Psoas muscle (tissue), 8 donors: Measurements from ENCODE around the gene ACOT11. TPM values are rescaled to one million over a fixed set of nuclear protein-coding genes. Genes with fewer than 3 reads are reported as not detected.

ENCODE experiments used
- ATAC-seq, 4 donors: fragments of 200-7000 bp; cut with Tn5 transposase; one replicate each; pipeline ENCODE4 v1.9.1; 2020; ENCODE audit warnings: moderate library complexity in 3 of 4, mild to moderate bottlenecking in 2 of 4
- DNase-seq, 2 donors: peaks; one replicate each; pipeline ENCODE4 v3.0.0-alpha.2; 2020
- H3K27ac ChIP-seq: fragments of 200-600 bp; one replicate; pipeline ENCODE4 v1.8.0; 2022
- H3K27me3 ChIP-seq, 3 donors: fragments of 200-600 bp in 1 of 3; one replicate each; pipeline versions ENCODE4 v1.6.1 to v1.8.0; 2013 to 2022; ENCODE audit warnings: low read length in 2 of 3, mild to moderate bottlenecking in 2 of 3, moderate library complexity in 1 of 3; ENCODE audit not compliant: insufficient read depth in 3 of 3
- H3K36me3 ChIP-seq, 2 donors: fragments of 200-600 bp in 1 of 2; one replicate each; pipeline versions ENCODE4 v1.6.1 to v1.8.0; 2013 to 2022; ENCODE audit warnings: low read depth in 1 of 2, mild to moderate bottlenecking in 1 of 2, moderate library complexity in 1 of 2; ENCODE audit not compliant: insufficient read depth in 1 of 2
- H3K4me1 ChIP-seq: fragments of 200-600 bp; one replicate; pipeline ENCODE4 v1.8.0; 2022
- H3K4me3 ChIP-seq: fragments of 200-600 bp; one replicate; pipeline ENCODE4 v1.8.0; 2022; ENCODE audit warnings: mild to moderate bottlenecking
- H3K9me3 ChIP-seq: fragments of 200-600 bp; one replicate; pipeline ENCODE4 v1.8.0; 2022
- WGBS, 3 donors: extraction: QIAGEN DNeasy Blood & Tissue Kit; methylation state at CpG; one replicate each; pipeline versions ENCODE4 v1.1.6 to v1.1.7; 2013; 5-methylcytosine and 5-hydroxymethylcytosine counted together
- intact Hi-C, 2 donors: fragments of 100-400 bp; cut with DNase I; formaldehyde crosslinking; loops; one replicate each; pipeline versions ENCODE4 v1.11.0 to v1.14.2; 2022
- polyA plus RNA-seq, 3 donors: library from polyadenylated mRNA; stranded (reverse); fragments of 200-250 nt; gene quantifications; one replicate each; pipeline ENCODE4 v1.2.3, GENCODE V29; 2013
- total RNA-seq, 4 donors: library from RNA; stranded (reverse); fragmentation: NEBNext Ultra II Directional in 2 of 4; extraction: Animal tissue kit (Norgen Biotek cat#: 25700) in 2 of 4; gene quantifications; one replicate each; pipeline versions ENCODE4 v1.2.1 to v1.2.4, GENCODE V29; 2021 to 2023
- TF ChIP-seq, protein P1 (sequence below): fragments of 200-600 bp; IDR thresholded peaks from one replicate; pipeline ENCODE4 v1.8.0; 2022; ENCODE audit warnings: antibody characterized with exemption
- donor health status: healthy with polysubstance abuse.
- donor health status: DM: no; HTN: no; CAD: no; lungs with moderate emphysema.
- donor health status: Bipolar disorder and iron deficiency.
- donor health status: healthy.
- donor health status: DM: yes; HTN: yes; CAD: no.
- donor health status: DM: no; HTN: no; CAD: no.
- donor health status: DM: no; HTN: no; CAD: no.
- donor health status: DM: yes; HTN: yes; CAD: no.

Gene ACOT11
- total and polyA plus RNA-seq, 7 donors = 0.82 to 13.9 (median 2.4) TPM

DNA sequence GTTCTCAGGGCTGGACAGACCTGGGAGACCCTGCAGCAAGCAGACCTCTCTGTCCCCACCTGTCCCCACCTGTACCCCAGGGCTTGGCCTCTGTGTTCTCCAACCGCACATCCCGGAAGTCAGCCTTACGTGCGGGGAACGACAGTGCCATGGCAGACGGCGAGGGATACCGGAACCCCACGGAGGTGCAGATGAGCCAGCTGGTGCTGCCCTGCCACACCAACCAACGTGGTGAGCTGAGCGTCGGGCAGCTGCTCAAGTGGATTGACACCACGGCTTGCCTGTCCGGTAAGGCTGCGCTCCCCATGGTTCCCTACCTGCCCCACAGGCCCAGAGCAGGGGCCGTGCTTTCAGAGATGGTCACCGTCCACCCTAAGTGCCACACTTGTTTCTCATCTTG lies 36.5 kb downstream of the ACOT11 start:
- Histone ChIP-seq H3K4me1 (peaks cover 54% of the 10 kb centered on the region), H3K36me3 (no peaks in the 10 kb centered on the region), H3K27me3 (no peaks in the 10 kb centered on the region), H3K27ac (peak overlapping the region; percentile 82), H3K9me3 (no peaks in the 10 kb centered on the region), H3K4me3 (no peak overlapping the region)
- WGBS, 3 donors = 67 to 80% (median 71%) methylated on average over 17 of the region's 17 CpGs
- DNase-seq (no peak), ATAC-seq (no peak)
- TF ChIP-seq, protein P1, sequence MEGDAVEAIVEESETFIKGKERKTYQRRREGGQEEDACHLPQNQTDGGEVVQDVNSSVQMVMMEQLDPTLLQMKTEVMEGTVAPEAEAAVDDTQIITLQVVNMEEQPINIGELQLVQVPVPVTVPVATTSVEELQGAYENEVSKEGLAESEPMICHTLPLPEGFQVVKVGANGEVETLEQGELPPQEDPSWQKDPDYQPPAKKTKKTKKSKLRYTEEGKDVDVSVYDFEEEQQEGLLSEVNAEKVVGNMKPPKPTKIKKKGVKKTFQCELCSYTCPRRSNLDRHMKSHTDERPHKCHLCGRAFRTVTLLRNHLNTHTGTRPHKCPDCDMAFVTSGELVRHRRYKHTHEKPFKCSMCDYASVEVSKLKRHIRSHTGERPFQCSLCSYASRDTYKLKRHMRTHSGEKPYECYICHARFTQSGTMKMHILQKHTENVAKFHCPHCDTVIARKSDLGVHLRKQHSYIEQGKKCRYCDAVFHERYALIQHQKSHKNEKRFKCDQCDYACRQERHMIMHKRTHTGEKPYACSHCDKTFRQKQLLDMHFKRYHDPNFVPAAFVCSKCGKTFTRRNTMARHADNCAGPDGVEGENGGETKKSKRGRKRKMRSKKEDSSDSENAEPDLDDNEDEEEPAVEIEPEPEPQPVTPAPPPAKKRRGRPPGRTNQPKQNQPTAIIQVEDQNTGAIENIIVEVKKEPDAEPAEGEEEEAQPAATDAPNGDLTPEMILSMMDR = no peak
- intact Hi-C loops = loop anchor here (5.0 kb wide), 1 partner anchor 37 kb away; the partner anchor contains the start of gene ACOT11 (in 2 of the 2)

DNA sequence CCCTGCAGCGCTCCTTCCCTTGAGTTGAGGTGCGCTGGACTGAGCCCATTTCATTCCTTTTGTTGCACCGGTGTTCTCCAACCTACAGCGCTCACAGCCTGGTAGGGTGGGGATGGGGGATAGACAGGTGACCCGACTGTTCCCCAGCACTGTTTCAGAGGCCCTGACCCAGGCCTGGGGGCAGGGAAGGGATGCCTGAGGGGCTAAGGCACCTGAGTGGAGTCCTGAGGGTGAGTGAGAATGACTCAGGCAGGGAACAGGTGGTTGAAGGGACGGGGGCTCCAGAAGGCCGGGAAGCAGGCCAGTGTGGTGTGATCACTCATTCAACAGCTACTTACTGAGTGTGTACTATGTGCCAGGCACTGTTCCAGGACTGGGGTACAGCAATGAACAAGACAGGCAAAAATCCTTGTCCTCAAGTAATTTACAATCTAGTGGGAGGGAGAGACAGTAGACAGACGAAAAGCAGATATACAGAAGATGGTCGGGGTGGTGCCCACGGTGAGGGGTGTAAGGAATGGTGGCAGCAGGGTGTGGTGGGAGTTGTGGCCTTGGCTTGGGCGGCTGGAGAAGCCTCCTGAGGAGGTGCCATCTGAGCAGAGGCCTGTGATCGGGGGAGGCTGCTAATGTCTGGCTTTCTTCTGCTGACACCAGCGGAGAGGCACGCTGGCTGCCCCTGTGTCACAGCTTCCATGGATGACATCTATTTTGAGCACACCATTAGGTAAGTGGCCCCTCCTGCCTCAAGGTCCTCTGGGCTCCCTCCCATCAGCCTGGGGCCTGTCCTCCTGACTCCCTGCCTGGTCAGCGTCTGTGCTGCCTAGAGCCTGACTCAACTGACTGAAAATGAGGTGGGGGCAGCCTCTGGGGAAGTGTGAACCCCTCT lies 37.4 kb downstream of the ACOT11 start:
- Histone ChIP-seq H3K9me3 (no peaks in the 10 kb centered on the region), H3K27ac (peak overlapping the region; percentile 82), H3K36me3 (no peaks in the 10 kb centered on the region), H3K27me3 (no peaks in the 10 kb centered on the region), H3K4me3 (no peak overlapping the region), H3K4me1 (peaks cover 52% of the 10 kb centered on the region)
- ATAC-seq (peak; percentile 69 to 81 (median 76)), DNase-seq (peak; percentile 50 to 87)
- intact Hi-C loops = no loop called here
- TF ChIP-seq, protein P1 = no peak
- 62 to 70% (median 68%) methylated on average over 14 to 15 of the region's 15 CpGs for WGBS, 3 donors

DNA sequence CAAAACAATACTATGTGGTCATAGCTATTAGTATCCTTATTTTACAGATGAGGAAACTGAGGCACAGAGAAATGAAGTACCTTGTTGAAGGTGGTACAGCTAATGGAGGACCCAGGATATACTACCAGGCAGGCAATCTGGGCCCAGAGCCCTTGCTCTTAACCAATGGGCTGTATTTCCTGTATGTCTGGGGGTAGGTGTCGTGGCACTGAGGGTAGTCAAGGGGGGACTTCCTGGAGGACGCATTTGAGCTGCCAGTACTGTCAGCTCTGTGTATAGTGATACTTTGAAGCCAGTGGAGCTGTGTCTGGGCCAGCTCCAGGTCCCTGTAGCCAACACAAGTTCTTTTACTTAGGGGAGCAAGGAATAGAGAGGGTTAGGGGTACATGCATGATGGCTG lies 40.3 kb downstream of the ACOT11 start:
- H3K4me3 ChIP-seq = no peak overlapping the region
- no peaks in the 10 kb centered on the region for H3K27me3 ChIP-seq
- ATAC-seq (no peak), DNase-seq (no peak)
- WGBS, 3 donors = 71 to 86% (median 81%) methylated on average over 2 of the region's 2 CpGs
- peaks cover 29% of the 10 kb centered on the region for H3K4me1 ChIP-seq
- no peak overlapping the region for H3K27ac ChIP-seq
- H3K9me3 ChIP-seq = no peaks in the 10 kb centered on the region
- TF ChIP-seq, protein P1 = no peak
- H3K36me3 ChIP-seq = no peaks in the 10 kb centered on the region
- intact Hi-C loops = no loop called here

DNA sequence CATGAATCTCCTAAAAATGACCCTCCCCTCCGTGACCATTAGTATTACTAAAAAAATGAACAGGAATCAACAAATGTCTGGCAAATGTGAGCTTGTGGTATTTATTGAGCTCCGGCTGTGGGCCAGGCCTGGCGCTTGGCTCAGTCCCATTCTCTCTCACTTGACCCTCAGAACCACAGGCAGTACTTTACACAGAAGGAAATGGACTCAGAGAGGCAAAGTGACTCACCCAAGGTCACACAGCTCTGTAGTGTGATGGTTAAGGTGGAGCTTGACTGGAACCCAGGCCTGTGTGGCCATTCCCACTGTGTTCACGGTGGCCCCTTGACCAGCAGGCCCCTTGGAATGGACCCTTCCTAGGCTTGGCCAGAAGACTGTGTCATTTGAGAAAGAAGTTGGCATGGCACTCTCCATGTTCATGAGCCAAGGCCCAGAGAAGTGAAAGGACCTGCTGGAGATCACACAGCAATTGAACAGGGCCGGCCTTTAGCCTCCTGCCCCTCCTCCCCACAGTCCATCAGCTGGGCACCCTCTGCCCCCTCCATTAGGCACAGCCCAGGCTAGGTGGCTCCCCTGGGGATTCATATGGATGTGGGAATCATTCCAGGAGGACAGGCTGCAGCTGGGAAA lies 43.2 kb downstream of the ACOT11 start:
- Histone ChIP-seq H3K4me3 (no peak overlapping the region), H3K4me1 (peaks cover under 1% of the 10 kb centered on the region), H3K27ac (no peak overlapping the region), H3K9me3 (no peaks in the 10 kb centered on the region), H3K27me3 (no peaks in the 10 kb centered on the region), H3K36me3 (peaks cover 0 to 23% of the 10 kb centered on the region in 2 donors)
- intact Hi-C loops = no loop called here
- ATAC-seq = no peak
- TF ChIP-seq, protein P1 = no peak
- no peak for DNase-seq
- 67 to 82% (median 76%) methylated on average over 5 of the region's 5 CpGs for WGBS, 3 donors
